Neutrophil (primary cell): ENCODE results near the gene PDPR.
"Not testable (repeated sequence)": the region's sequence is repeated elsewhere in the genome, so short reads cannot be mapped to it uniquely, and the experiment has no call there.

ENCODE experiments used
- H3K27ac ChIP-seq: fragments of 200-600 bp; sonication (generic); 2 replicates; pipeline ENCODE4 v1.5.1; 2016; ENCODE audit warnings: mild to moderate bottlenecking, moderate library complexity
- H3K27me3 ChIP-seq: fragments of 200-600 bp; sonication (generic); 2 replicates; pipeline ENCODE4 v1.6.0; 2016; ENCODE audit warnings: mild to moderate bottlenecking
- H3K36me3 ChIP-seq: fragments of 200-600 bp; sonication (generic); 2 replicates; pipeline ENCODE4 v1.5.1; 2017
- H3K4me1 ChIP-seq, 2 experiments: fragments of 200-600 bp in 1 of 2; sonication (generic) in 1 of 2; 1 replicate in 1 of 2; 2 replicates in 1 of 2; pipeline versions ENCODE4 v1.5.1 to v1.6.1; 2013 to 2016; ENCODE audit warnings: low read depth in 1 of 2, low read length in 1 of 2, mild to moderate bottlenecking in 1 of 2, moderate library complexity in 1 of 2; ENCODE audit not compliant: control insufficient read depth in 1 of 2, insufficient read depth in 1 of 2
- H3K4me3 ChIP-seq, 2 experiments: fragments of 200-600 bp in 1 of 2; sonication (generic) in 1 of 2; 1 replicate in 1 of 2; 2 replicates in 1 of 2; pipeline ENCODE4 v1.5.1; 2013 to 2016; ENCODE audit warnings: low read depth in 1 of 2, low read length in 1 of 2, mild to moderate bottlenecking in 1 of 2, moderate library complexity in 1 of 2
- H3K9me3 ChIP-seq: fragments of 200-600 bp; sonication (generic); 2 replicates; pipeline ENCODE4 v1.5.1; 2016
- TF ChIP-seq, protein P1 (sequence below): fragments of 200-600 bp; sonication (generic); IDR thresholded peaks from 2 replicates; pipeline ENCODE4 v1.5.1; 2016; ENCODE audit warnings: antibody characterized with exemption

PDPR gene

DNA sequence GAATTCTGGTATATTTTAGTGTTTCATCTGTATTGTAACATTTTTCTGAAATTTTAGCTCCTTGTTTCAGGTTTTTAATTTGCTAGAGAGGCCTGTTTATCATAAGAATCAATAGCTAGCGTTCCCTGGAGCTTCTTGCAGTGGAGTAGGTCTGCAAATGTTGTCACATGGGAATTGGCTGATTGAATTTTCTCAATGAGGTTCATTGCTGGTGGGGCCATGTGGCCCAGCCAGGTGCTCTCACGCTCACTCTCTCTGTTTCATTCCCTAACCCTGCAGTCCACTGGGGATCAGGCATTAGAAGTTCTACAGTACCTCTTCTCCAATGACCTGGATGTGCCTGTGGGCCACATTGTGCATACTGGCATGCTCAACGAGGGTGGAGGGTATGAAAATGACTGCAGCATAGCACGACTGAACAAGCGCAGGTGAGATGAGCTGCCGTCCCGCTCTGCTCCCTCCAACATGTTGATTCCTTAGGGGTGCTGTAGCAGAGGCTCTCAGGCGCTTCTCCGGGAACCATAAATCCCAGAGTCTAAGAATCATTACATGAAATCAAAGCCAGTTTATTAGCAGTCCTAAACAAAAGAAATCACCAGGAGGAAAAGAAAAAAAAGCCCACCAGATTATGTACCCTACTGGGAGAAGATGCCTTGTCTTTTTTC, 29.2 kb downstream of the PDPR start:
- H3K36me3 ChIP-seq: peaks cover 78% of the 10 kb centered on the region
- H3K4me1 ChIP-seq, H3K27me3 ChIP-seq, H3K9me3 ChIP-seq, H3K27ac ChIP-seq, H3K4me3 ChIP-seq: not testable (repeated sequence)

DNA sequence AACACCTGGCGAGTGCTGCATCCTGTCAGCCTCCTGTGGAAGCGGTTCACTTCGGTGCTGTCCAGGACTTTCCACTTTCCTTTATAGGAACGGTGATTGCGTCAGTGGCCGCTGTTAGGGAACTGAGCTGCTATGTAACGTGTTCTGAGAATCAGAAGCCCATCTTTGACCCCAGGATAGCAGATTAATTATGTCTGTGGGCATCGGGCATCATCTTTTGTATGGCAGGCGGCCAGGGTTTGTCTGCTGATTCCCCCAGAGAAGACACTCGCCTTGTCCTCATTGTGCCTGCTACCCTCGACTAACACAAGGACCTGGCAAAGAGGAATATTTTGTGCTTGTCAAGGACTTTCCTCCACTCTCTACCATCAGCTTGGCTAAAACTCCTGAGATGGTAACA, 33.7 kb downstream of the PDPR start:
- not testable (repeated sequence) for H3K4me3 ChIP-seq, H3K4me1 ChIP-seq, H3K27me3 ChIP-seq, H3K27ac ChIP-seq, H3K9me3 ChIP-seq
- H3K36me3 ChIP-seq: peaks cover 74% of the 10 kb centered on the region

DNA sequence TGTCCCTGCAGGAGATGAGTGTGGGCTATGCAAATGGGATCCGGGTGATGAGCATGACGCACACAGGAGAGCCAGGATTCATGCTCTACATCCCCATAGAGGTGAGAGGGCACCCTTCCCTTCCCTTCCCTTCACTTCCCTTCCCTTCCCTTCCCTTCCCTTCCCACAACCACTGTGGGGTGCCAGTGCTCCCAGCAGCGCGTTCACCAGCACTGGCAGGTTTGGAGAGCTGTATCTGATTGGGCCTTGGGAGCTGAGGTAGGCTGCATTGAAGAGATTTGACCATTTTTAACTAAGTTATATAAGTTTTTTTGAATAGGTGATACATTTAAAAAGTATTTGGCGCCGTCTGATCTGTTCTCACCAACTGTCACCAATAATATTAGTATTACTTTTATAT, 34.3 kb downstream of the PDPR start:
- not testable (repeated sequence) for H3K27ac ChIP-seq, H3K9me3 ChIP-seq, H3K4me1 ChIP-seq, H3K4me3 ChIP-seq, H3K27me3 ChIP-seq
- peaks cover 74% of the 10 kb centered on the region for H3K36me3 ChIP-seq

DNA sequence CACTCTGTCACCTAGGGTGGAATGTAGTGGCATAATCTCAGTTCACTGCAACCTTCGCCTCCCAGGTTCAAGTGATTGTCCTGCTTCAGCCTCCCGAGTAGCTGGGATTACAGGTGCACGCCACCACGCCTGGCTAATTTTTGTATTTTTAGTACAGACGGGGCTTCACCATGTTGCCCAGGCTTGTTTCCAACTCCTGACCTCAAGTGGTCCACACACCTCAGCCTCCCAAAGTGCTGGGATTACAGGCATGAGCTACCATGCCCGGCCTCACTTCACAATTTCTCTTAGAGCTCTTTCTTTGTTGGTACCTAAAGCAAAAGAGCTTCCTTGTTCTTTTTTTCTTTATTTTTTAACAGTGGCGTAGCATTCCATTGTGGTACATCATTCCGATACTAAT, 35.2 kb downstream of the PDPR start:
- not testable (repeated sequence) for H3K27ac ChIP-seq, H3K4me3 ChIP-seq, H3K9me3 ChIP-seq, H3K27me3 ChIP-seq, H3K4me1 ChIP-seq
- H3K36me3 ChIP-seq: peaks cover 76% of the 10 kb centered on the region

DNA sequence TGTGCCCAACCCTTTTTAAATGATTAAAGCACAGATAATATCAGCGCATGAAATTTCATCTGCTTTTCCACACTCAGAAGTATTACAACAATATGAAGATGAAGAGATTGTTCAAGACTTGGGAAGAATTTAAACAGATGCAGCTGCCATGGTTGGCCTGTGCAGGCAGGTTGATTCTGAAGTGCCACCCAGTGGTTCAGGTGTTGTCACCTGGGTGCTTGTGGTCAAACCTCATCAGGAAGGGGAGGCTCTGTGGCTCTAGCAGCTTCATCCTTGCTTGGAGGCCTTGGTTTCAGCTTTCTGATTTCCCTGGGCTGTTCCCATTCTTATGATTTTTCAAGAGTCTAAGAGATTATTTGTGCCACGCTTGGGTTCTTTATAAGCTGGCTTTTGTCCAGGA, 37.3 kb downstream of the PDPR start:
- Histone ChIP-seq H3K36me3 (peaks cover 83% of the 10 kb centered on the region), H3K27ac (no peak overlapping the region), H3K4me3 (no peak overlapping the region), H3K27me3 (no peaks in the 10 kb centered on the region), H3K4me1 (no peaks in the 10 kb centered on the region), H3K9me3 (no peaks in the 10 kb centered on the region)
- TF ChIP-seq, protein P1, sequence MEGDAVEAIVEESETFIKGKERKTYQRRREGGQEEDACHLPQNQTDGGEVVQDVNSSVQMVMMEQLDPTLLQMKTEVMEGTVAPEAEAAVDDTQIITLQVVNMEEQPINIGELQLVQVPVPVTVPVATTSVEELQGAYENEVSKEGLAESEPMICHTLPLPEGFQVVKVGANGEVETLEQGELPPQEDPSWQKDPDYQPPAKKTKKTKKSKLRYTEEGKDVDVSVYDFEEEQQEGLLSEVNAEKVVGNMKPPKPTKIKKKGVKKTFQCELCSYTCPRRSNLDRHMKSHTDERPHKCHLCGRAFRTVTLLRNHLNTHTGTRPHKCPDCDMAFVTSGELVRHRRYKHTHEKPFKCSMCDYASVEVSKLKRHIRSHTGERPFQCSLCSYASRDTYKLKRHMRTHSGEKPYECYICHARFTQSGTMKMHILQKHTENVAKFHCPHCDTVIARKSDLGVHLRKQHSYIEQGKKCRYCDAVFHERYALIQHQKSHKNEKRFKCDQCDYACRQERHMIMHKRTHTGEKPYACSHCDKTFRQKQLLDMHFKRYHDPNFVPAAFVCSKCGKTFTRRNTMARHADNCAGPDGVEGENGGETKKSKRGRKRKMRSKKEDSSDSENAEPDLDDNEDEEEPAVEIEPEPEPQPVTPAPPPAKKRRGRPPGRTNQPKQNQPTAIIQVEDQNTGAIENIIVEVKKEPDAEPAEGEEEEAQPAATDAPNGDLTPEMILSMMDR: no peak

DNA sequence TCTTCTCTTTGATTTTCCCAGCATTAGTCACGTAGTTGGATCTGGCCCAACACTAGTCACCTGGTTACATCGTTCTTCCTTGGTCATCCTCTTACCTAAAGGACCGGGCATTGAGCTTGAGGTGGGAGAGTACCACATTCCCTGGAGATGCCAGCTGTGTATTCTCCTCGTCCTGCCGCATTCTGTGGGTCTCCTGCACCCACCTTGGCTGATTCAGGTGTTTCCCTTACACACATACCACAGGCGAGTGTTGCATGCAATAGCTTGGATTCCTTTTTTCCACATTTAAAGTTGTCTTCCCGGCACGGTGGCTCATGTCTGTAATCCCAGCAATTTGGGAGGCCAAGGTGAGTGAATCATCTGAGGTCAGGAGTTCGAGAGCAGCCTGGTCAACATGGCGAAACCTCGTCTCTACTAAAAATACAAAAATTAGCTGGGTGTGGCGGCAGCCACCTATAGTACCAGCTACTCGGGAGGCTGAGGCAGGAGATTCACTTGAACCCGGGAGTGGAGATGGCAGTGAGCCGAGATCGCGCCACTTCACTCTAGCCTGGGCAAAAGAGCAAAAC, 37.9 kb downstream of the PDPR start:
- Histone ChIP-seq H3K9me3 (no peaks in the 10 kb centered on the region), H3K27me3 (no peaks in the 10 kb centered on the region), H3K27ac (no peak overlapping the region), H3K4me1 (no peaks in the 10 kb centered on the region), H3K4me3 (no peak overlapping the region), H3K36me3 (peaks cover 89% of the 10 kb centered on the region)
- TF ChIP-seq, protein P1: no peak

DNA sequence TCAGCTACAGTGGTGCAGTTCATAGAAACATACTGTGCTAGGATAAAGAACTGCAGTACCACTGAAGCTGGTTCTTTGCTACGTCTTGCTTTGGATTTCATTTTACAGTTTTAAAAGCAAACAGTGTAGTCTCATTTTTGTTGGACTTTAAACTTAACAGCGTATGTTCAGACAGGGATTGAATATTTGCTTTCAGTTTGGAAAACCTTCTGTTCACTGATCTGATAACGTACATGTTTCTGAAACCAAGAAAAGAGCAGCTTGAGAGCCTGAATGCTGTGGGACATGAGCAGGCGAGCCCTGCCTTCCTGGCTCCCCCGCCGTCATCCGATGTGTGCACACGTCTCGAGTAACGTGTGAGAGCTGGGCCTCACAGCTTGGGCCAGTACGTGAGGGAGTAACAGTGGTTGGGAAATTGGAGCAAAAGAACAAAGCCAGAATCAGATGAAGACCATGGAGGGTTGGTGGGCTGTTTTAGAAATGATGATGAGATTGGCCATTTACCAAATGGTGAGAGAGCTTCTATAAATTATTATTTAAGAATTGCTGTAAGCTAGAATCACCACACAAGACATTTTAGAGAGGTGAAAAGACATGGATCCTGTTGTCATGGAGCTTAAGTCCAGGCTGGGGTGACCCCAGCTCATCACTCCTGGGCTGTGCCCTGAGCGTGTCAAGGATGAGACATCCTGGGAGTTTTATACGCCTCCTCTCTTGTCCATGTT, 38.6 kb downstream of the PDPR start:
- Histone ChIP-seq H3K27me3 (no peaks in the 10 kb centered on the region), H3K36me3 (peaks cover 95% of the 10 kb centered on the region)
- TF ChIP-seq, protein P1: no peak

DNA sequence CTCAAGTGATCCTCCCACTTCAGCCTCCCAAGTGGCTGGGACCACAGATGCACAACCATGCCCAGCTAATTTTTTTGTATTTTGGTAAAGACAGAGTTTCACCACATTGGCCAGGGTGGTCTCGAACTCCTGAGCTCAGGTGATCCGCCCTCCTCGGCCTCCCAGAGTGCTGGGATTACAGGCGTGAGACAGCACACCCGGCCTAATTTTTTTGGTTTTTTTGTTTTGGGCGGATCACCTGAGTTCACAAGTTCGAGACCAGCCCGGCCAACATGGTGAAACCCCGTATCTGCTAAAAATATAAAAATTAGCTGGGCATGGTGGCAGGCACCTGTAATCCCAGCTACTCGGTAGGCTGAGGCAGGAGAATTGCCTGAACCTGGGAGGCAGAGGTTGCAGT, 40.6 kb downstream of the PDPR start:
- not testable (repeated sequence) for H3K27ac ChIP-seq, H3K4me1 ChIP-seq, H3K4me3 ChIP-seq, H3K9me3 ChIP-seq, H3K27me3 ChIP-seq
- peaks cover 97% of the 10 kb centered on the region for H3K36me3 ChIP-seq

More for the DNA sequence above, 38.6 kb downstream of the PDPR start:
- Histone ChIP-seq H3K27ac (no peak overlapping the region), H3K4me1 (no peaks in the 10 kb centered on the region), H3K4me3 (no peak overlapping the region), H3K9me3 (no peaks in the 10 kb centered on the region)
